ENCODE data around the gene SLC26A11.

- TF ChIP-seq POLR2A (IDR thresholded peaks at IDR 0.05) (no peak), CTCF (IDR thresholded peaks at IDR 0.05 in 4 of 5, conservative IDR thresholded peaks at IDR 0.05 in 1 of 5) (no peak)
These were observed 22.3 kb downstream of the SLC26A11 start for GRCh38 chr17:80242505-80242904.

Measured in gastrocnemius medialis (tissue), 4 donors.